ENCODE measurements around the gene PLAAT2.
"Not testable (repeated sequence)": the region's sequence is repeated elsewhere in the genome, so short reads cannot be mapped to it uniquely, and the experiment has no call there.

Gene PLAAT2

GRCh38 chr11:63554877-63555223 lies 8.3 kb downstream of the PLAAT2 start:
- intact Hi-C loops (cut with DNase I) = no loop called here
- DNase-seq = peak in 5 of 42 donors; percentile 3 to 39 (median 5)

- peak in 5 of 42 donors; percentile 5 to 42 (median 24) for DNase-seq
- intact Hi-C loops (cut with DNase I) = no loop called here
Measured at GRCh38 chr11:63553759-63554158, 9.4 kb downstream of the PLAAT2 start.

DNA sequence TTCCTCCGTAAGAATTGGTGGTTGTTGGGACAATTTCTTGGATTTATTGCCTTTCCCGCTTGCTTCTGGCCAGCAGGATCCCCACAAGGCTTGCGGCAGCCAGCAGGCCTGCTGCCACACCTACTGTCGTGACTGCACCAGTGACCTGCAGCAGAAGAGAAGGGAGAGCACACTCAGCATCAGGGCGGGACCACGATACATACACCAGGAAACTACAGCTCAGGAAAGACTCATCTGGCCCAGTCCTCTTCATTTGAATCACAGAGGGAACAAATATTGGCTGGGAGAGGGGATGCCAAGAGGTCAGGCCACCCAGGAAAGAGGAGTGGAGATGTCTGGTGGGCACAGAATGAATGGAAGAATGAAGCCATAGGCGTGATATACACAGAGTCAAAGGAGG lies 10.3 kb downstream of the PLAAT2 start:
- DNase-seq = peak in 4 of 42 donors; percentile 3 to 20 (median 17)
- intact Hi-C loops (cut with DNase I) = no loop called here

DNA sequence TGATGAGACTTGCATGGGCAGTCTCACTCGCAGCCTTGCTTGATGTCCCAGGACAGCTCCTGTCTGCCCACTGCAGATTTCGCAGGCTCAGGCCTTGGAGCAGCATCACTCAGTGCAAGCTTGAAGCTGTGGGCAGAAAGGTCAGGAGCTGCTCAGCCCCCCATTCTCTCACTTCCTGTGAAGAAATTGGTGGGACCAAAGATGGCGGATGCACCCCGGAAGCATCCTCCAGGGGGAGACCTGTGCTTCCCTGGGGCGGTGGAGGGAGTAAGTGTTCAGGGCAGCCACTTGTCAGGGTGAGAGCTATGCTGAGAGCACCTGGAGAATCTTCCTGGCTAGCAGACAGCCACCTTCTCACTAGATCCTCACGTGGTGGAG lies 11.3 kb downstream of the PLAAT2 start:
- intact Hi-C loops (cut with DNase I) = no loop called here
- DNase-seq = peak in 3 of 42 donors; percentile 27 to 42 (median 29)

GRCh38 chr11:63551091-63551888 lies 11.9 kb downstream of the PLAAT2 start:
- intact Hi-C loops (cut with DNase I) = no loop called here

GRCh38 chr11:63550156-63550700 lies 13.0 kb downstream of the PLAAT2 start:
- DNase-seq = peak in 3 of 42 donors; percentile 14 to 26 (median 26)
- intact Hi-C loops (cut with DNase I) = not testable (repeated sequence)

More at GRCh38 chr11:63551091-63551888, 11.9 kb downstream of the PLAAT2 start:
- peak in 3 of 42 donors; percentile 3 to 31 (median 17) for DNase-seq

GRCh38 chr11:63549411-63549810 lies 13.8 kb downstream of the PLAAT2 start:
- DNase-seq = peak in 31 of 42 donors; percentile 30 to 75 (median 55)
- intact Hi-C loops (cut with DNase I) = no loop called here

GRCh38 chr11:63548178-63548577 lies 15.0 kb downstream of the PLAAT2 start:
- intact Hi-C loops (cut with DNase I) = no loop called here
- DNase-seq = peak in 1 of 42 donors; percentile 18

DNA sequence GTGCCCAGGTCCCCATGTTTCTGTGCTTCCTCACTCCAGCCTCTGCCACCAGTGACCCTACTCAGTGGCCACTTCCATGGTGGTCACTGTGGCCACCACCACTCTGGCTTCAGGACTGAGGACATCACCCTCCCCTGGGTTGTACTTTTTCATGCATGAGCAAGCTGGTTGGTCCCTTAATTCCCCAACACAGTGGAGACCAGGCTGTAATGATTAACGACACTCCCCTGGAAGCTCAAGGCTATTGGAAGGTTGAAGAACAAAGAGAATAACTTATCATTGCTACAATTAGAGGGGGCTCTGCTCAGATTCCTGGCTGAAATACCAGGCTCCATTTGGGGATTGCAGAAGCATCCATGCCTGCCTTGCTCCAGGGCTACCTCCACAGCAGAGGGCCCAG lies 16.1 kb downstream of the PLAAT2 start:
- intact Hi-C loops (cut with DNase I) = no loop called here
- peak in 2 of 42 donors; percentile 18 to 21 for DNase-seq

- peak in 1 of 42 donors; percentile 40 for DNase-seq
- intact Hi-C loops (cut with DNase I) = no loop called here
Measured at GRCh38 chr11:63543711-63544110, 19.5 kb downstream of the PLAAT2 start.

GRCh38 chr11:63542506-63542905 lies 20.7 kb downstream of the PLAAT2 start:
- intact Hi-C loops (cut with DNase I); DNase-seq: not testable (repeated sequence)

DNA sequence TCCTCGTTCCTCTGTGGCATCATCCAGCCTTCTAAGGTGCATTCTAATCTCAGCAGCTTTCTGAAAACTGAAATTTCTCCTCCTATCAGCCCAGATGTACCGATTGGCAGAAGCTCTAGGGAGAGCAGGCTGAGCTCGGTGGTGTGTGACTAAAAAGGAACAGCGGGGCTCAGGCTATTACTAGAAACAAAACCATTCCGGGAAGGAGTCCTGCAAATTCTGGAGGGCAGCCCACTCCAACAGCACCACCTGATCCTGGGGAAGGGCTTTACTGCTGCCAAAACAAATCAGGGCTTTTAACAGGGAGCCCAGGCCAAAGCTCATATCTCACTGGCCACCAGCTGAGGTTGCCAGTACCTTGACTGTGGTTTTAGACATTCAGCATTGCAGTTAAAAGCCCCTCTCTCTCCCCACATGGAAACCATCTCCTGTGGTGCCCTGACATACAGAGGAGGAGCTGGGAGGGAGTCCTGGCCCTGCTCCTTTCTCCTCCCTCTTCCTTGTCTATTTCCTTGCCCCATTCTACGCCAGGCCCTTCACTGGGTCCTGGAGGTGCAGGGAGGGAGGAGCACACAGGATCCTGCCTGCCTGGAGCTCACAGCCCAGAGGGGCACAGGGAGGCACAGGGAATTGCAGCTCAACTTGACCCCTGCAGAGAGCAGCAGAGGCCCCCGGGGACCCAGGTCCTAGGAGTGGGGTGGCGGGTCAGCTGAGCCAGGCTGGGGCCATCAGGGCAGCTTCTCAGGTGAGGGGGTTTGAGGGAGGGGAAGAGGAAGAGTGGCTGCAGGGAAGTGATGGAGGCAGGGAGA lies 25.7 kb downstream of the PLAAT2 start:
- intact Hi-C loops (cut with DNase I) = no loop called here
- DNase-seq = peak; percentile 26 to 81 (median 55)

GRCh38 chr11:63536669-63537292 lies 26.4 kb downstream of the PLAAT2 start, which contains the start of gene PLAAT4:
PLAAT4 (plus strand) TSS chr11:63536808; CDS start chr11:63536869, 61 bp downstream.
- intact Hi-C loops (cut with DNase I) = no loop called here
- DNase-seq = peak in 41 of 42 donors; percentile 10 to 82 (median 51)

GRCh38 chr11:63535734-63536133 lies 27.4 kb downstream of the PLAAT2 start:
- no peak for DNase-seq
- intact Hi-C loops (cut with DNase I) = no loop called here

DNA sequence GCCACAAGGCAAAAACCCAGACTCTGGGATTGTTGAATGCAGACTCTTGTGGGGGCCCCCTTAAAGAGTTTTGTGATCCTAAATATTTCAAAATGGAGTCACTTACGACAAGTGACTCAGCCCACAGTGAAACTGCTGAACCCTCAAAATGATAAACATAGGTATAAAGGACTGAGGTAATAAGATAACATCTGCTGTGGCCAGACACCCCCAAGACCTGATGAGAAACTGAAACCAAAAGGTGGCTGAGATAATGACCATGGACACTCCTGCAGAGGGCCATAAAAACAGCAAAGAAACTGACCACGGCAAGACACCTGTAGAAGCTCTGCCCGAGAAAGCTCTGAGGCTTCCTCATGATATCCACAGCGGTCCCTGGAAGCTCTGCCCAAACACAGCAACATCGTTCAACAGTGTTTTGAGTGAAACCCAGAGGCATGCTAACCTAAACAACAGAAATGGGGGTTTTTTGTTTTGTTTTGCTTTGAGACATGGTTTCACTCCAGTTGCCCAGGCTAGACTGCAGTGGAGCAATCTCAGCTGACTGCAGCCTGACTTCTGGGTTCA lies 28.2 kb downstream of the PLAAT2 start:
- no peak for DNase-seq
- intact Hi-C loops (cut with DNase I) = no loop called here

DNA sequence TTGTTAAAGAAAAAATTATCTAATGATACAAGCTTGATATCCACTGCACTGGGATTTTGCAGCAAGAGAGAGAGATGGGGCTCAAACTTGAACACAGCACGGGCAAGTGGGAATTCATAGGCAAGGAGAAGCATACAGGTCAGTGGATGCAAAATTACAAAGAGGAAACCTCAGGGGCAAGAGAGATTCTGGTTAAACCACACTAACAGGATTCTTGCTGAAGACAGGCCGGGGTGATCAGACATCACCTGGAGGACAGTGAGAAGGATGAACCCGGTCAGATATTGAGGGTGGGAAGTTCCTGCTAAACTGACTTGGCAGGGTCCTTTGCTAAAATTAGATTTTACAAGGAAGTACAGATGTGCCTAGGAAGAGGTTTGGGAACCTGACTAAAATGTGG lies 29.1 kb downstream of the PLAAT2 start:
- DNase-seq = no peak
- intact Hi-C loops (cut with DNase I) = no loop called here

- DNase-seq = peak in 6 of 42 donors; percentile 25 to 62 (median 36)
- intact Hi-C loops (cut with DNase I) = no loop called here
Measured at GRCh38 chr11:63532799-63533475, 30.2 kb downstream of the PLAAT2 start.

- intact Hi-C loops (cut with DNase I) = no loop called here
- DNase-seq = no peak
Measured at GRCh38 chr11:63532117-63532516, 31.1 kb downstream of the PLAAT2 start.
